MV-4-11 (cell line): ENCODE data around the gene CACUL1.
A peak's percentile ranks its signal among the peaks of the same experiment; 100 is the strongest.

Experiments used
- DNase-seq: peaks from one replicate; lab custom pipeline; 2025; lab: John Stamatoyannopoulos, UW

Gene CACUL1

DNA sequence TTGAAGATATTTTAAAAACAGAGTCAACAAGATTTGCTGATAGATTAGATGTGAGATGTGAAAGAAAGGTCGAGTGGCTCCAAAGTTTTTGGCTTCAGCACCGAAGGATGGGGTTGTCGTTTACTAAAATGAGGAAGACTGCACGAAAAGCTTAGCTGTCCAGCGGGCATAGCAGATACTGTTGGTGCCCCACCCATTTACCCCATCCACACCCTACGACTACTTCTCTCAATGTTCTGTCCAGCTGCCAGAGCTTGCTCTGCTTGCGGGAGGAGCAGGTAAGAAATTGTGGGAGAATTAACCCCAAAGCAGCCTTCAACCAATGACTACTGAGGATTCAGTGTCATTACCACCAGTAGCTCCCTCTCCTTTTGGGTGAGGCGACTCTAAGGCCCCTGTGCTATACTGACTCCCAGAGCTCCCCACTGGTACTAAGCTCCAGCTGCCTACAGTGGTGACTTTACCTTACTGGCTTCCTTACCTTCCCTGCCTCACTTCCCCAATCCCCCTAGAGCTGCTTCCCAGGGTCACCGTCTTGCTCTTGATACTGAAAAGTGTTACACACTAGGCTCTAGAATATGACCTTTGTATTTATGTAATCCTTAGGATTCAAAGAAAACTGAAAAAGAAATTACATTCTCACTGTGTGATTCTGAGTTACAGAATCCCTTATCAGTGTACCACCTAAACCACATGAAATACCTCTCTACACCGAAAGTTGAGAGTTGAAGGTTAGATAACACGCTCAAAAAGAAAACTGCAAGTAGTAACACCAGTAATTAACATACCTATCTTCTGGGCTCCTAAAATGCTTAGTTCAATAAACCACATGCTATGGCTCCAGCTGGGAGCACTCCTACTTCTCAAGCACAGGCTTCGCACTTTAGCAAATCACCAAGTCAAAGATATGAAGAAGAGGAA, 22.3 kb downstream of the CACUL1 start:
- DNase-seq, result no peak

GRCh38 chr10:118730756-118731456, 23.9 kb downstream of the CACUL1 start:
- no peak for DNase-seq

DNA sequence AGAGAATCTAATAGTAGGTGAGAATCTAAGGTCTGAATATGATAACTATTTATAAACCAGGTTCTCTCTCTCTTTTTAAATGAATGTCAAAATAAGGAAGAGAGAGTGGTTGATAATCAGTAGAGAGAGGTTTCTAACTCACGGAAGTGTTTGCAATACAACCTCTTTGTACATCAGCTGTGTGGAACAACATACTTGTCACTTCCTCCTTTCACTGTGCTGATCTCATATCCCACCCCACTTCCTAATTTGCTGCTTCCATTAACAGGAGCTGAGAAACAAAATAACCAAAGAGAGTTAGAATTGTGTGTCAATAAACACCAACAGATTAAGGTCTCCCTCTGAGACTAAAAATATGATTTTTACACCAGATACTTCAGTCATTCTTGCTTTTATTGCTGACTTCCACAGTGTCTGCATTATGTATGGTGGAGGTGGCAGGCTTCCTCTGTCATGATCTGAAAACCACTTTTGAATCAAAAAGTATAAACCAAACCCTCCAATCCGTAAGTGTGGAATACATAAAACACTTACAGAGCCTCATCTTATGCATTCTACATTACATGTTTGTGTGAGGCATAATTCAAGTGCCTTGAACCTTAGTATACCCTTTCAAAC, 25.0 kb downstream of the CACUL1 start:
- DNase-seq, result peak; percentile 94

DNA sequence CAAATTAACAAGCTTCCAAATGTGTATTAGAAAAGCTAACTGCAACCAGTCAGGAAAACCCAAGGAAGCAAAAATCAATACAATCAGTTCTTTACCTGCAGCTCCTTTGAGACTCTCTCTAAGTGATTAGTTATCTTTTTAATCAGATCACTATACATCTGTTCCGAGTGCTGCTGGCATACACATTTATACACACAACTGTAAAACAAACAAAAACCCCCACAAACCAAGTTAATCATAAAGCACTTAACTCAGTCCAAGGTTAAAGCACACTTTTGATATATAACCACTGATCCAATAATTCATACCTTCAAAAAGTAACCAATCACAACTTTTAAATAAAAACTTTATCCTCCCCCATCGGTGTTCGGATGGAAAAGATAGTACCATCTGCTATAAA, 25.6 kb downstream of the CACUL1 start:
- no peak for DNase-seq

DNA sequence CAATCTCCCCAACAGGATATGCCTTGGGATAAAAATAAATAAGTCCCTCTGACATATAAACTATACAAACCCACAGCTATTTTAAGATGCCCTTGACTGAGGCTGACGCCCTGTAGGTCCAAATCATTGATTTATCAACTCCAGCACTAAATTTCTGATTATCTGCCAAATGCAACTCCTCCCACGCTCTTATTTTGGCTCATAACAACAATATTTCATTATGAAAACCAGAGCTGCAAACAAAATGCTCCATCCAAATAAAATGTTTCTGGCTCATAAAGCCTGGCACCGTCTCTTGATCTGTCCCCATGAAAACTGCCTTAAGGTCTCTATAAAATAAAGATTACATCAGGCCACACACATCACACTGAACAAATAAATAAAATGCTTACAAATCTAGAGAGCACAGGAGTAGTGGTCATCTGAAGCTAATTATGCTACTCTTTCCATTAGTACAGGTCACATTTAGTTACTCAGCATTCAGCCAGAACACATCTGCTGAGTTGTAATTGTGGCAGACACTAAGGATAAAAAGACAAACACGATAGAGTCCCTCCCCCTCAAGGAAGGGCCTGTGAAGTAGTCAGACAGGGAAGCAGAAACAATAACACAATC, 28.8 kb downstream of the CACUL1 start:
- DNase-seq, result no peak

GRCh38 chr10:118723466-118723865, 31.3 kb downstream of the CACUL1 start:
- DNase-seq, result no peak

DNA sequence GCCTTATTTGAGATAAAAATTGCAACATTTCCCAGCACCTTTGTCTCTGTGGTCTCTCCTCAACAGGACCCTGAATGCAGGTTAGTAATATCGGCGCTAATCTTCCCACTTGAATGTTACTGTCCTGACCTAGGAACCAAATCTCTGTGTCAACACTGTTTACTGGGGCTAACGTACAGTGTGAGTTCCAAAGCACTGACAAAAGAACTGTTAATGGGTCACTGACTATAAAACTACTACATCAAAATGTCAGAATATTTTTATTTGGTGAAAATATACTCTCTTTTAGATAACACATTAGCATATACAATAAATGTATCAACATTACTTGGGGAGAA, 33.3 kb downstream of the CACUL1 start:
- DNase-seq, result no peak

DNA sequence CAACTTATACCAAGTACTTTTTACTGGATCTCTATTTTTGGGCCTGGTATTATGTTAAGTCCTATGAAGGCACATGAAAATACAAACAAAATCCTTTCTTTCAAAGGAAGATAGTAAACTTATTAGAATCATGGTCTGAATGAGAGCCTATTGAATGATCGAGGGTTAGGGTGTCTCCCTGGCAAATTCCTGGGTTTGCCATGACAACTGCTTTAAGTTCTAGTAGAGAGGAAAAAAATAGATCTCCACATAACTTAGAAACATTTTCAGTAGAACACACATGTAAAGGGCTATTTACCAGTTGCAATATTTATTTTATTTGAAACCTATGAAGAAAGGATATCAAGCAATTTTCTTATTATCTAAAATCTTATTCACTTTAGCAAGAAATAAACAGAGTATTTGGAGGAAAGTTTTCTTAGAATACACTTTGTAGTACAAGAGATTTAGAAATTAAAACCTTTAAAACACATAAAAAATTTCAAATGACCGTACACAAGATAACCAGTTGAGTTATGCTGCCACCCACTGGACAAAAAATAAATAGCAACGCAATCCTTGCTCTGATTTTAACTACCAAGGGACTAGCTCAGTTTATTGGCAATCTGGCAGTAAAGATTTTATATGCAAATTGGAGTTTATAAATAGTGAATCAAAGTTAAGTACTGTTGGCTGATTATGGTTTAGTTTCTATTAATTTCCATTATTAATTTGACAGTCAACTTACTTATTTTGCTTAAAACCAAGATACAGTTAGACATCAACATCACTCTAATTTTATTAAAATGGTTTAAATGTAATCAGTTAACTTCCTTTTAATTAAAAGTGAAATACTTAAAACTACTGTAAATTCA, 33.9 kb downstream of the CACUL1 start:
- peak; percentile 43 for DNase-seq

GRCh38 chr10:118714366-118714765, 40.4 kb downstream of the CACUL1 start:
- DNase-seq, result no peak

GRCh38 chr10:118712930-118713634, 41.7 kb downstream of the CACUL1 start:
- no peak for DNase-seq

DNA sequence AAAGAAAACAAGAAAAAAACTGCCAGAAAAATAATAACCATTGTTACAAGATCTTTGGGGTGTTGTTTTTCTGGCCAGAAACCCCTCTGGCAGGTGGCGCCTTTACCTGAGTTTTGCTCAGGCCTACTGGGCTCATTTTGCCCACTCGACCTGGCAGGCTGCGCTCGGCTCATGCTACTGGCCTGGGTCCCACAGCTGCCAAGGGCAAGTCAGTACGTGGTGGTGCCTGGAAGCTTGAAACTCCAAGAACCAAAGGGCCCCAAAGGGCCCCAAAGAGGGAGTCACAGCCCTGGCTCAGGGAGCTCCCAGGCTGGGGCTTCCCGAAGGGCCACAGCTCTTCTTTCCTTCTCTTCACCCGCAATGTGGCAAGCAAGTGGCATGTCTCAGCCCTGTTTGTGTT, 42.7 kb downstream of the CACUL1 start:
- no peak for DNase-seq

DNA sequence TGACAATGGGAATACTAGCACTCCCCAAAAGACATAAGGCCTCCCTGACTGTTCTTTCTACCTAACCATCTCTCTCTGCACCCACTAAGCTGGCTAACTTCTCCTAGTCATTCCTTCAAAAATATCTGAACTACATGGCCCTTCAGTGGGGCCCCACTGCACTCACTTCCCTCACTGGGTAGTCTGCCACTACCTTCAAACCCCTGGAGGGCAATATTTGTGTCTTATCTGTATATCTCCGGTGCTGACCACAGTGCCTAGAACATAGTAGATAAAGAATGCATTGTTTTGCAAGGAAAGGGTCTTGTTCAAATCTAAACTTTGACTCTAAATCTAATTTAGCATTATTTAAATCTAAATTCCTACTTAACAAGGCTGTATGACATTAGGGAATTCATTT, 44.3 kb downstream of the CACUL1 start:
- no peak for DNase-seq

DNA sequence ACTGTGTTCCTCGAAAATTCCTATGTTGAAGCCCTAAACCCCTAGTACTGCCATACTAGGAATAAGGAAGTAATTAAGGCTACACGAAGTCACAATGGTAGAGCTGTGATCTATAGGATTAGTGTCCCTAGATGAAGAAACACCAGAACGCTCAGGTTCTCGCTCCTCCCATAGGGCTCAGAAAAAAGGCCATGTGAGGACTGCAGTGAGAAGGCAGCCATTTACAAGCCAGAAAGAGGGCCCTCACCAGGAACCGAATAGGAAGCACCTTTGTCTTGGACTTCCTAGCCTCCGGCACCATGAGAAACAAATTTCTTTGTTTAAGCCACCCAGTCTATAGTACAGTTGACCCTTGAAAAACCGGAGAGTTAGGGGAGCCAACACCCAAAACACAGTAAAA, 46.2 kb downstream of the CACUL1 start:
- peak; percentile 39 for DNase-seq

DNA sequence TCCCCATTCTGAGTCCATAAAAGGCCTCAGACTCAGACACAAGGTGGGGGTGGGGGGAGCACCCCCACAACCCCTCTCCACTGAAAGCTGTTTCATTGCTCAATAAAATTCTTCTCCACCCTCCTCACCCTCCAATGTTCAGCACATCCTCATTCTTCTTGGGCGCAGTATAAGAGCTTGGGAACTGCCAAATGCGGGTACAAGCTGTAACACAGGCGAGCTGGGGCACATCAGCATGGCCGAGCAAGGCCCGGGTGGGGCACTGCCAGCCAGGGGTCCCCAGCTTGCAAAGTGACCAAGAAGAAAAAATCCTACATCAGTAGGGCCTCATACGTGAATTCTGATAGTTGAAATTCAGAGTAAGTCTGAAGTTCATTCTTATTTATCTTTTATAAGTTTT, 50.1 kb downstream of the CACUL1 start:
- DNase-seq, result no peak

- DNase-seq, result no peak
Measured at GRCh38 chr10:118701529-118702323, 53.0 kb downstream of the CACUL1 start.

- peak; percentile 75 for DNase-seq
Measured at GRCh38 chr10:118698421-118698820, 56.3 kb downstream of the CACUL1 start.

DNA sequence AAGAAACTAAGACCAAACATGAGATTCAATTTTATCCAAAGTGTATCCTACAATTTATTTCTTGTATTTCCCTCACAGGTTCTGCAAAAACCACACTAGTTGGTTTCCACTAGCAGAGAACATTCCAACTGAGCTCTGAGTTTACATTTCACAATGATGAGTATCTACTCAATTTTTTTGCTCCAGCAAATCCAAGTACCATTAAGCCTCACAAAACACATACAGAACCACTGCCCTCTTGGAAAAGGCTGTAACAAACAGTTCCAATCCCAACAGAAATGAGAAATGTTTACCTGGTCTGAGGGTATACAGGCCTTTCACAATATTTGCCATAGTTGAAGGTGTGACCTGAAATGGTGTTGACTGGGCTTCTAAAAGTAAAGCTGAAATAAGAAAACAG, 59.9 kb downstream of the CACUL1 start:
- no peak for DNase-seq

- DNase-seq, result no peak
Measured at GRCh38 chr10:118692872-118693271, 61.9 kb downstream of the CACUL1 start.

DNA sequence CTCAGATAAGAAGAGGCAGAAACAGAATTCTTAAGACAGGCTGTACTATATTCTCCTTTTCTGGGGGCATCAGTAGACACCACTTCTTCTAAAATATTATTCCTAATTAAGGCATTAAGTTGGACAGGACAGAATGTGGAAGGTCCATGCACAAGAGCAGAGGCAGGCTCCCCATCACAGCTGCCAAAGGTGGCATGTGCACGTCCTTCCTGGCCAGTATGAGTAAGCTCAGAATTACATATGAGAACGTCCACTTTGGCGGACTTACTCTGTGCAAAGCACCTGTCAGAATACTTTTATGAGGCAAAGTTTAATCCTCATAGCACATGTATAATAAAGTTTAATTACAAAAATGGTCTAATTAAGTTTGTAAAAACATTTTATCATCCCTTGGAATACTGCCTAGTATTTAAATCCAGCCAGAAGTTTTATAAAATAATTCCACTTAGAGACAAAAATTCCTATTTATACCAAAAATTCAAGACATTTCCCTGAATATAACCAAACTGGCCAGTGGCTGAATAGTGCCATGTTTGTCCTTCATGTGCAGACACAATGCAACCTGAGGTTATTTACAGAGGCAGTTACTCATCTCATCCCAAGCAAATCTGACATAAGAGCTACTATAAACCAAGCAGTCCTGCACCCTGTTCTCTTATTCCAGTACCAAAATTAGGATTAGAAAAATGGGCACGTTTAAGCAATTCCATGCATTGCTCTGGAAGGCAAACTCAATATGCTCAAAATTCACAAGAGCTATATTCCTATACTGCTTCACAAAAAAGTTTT, 65.5 kb downstream of the CACUL1 start:
- no peak for DNase-seq
